NCI-H1105 (cell line): ENCODE data around the gene CRYGD.
"Not testable (repeated sequence)": the region's sequence is repeated elsewhere in the genome, so short reads cannot be mapped to it uniquely, and the experiment has no call there.

ENCODE experiments used
- DNase-seq: peaks from one replicate; lab custom pipeline; 2025; lab: John Stamatoyannopoulos, UW

CRYGD gene

GRCh38 chr2:208124013-208124715 is at the start of gene CRYGD:
Gene CRYGD, minus strand, starts transcription at chr2:208124524. Its CDS starts 51 bp downstream, at chr2:208124473.
- not testable (repeated sequence) for DNase-seq

GRCh38 chr2:208172125-208172524 is 47.8 kb upstream of the CRYGD start:
- DNase-seq: no peak

GRCh38 chr2:208164951-208165755 is 40.8 kb upstream of the CRYGD start:
- DNase-seq: no peak

- DNase-seq: no peak
These were observed 39.2 kb upstream of the CRYGD start, which contains the start of gene CRYGA for GRCh38 chr2:208163489-208163888. Gene CRYGA, minus strand, starts transcription at chr2:208163589. Its CDS starts 33 bp downstream, at chr2:208163556.

GRCh38 chr2:208156439-208156838 is 32.1 kb upstream of the CRYGD start:
- no peak for DNase-seq

GRCh38 chr2:208153156-208153555 is 28.8 kb upstream of the CRYGD start:
- peak; percentile 44 for DNase-seq

- no peak for DNase-seq
These were observed 26.6 kb upstream of the CRYGD start for GRCh38 chr2:208150956-208151355.

GRCh38 chr2:208150094-208150493 is 25.8 kb upstream of the CRYGD start:
- no peak for DNase-seq

- no peak for DNase-seq
These were observed 24.5 kb upstream of the CRYGD start for GRCh38 chr2:208148803-208149202.

- no peak for DNase-seq
These were observed 23.4 kb upstream of the CRYGD start for GRCh38 chr2:208147759-208148158.

GRCh38 chr2:208147008-208147407 is 22.7 kb upstream of the CRYGD start:
- no peak for DNase-seq

GRCh38 chr2:208146006-208146405 is 21.7 kb upstream of the CRYGD start, which contains the start of gene CRYGB:
Gene CRYGB, minus strand, starts transcription at chr2:208146158. Its CDS starts 38 bp downstream, at chr2:208146120.
- no peak for DNase-seq

- no peak for DNase-seq
These were observed 18.8 kb upstream of the CRYGD start for GRCh38 chr2:208142925-208143799.

GRCh38 chr2:208142240-208142924 is 18.1 kb upstream of the CRYGD start:
- peak; percentile 94 for DNase-seq

GRCh38 chr2:208139447-208139846 is 15.1 kb upstream of the CRYGD start:
- no peak for DNase-seq

- DNase-seq: not testable (repeated sequence)
These were observed 14.0 kb upstream of the CRYGD start for GRCh38 chr2:208138334-208138733.

GRCh38 chr2:208136716-208137094 is 12.4 kb upstream of the CRYGD start:
- DNase-seq: no peak

GRCh38 chr2:208135794-208136715 is 11.7 kb upstream of the CRYGD start:
- DNase-seq: no peak

GRCh38 chr2:208134928-208135586 is 10.7 kb upstream of the CRYGD start:
- no peak for DNase-seq

GRCh38 chr2:208130712-208131110 is 6.4 kb upstream of the CRYGD start:
- DNase-seq: no peak
